IMR-90 (cell line): ENCODE measurements around the gene ADAM12. TPM values are rescaled to one million over a fixed set of nuclear protein-coding genes. Genes with fewer than 3 reads are reported as not detected.

Experiments
- ATAC-seq: fragments of 200-7000 bp; cut with Tn5 transposase; 2 replicates; pipeline ENCODE4 v1.9.1; 2020; ENCODE audit warnings: low read depth, mild to moderate bottlenecking, moderate library complexity
- BruUV-seq: library from RNA; stranded (reverse); fragments of 400-500 nt; replicated peaks from 2 replicates; lab custom pipeline; 2021; lab: Mats Ljungman, UMichigan
- CTCF ChIA-PET: fragments of 300-600 bp; formaldehyde crosslinking; extraction: SDS; loops from one replicate; lab custom pipeline; 2021; ENCODE audit warnings: antibody characterized with exemption; lab: Yijun Ruan, JAX
- POLR2A ChIA-PET: fragments of 300-600 bp; sonication (Branson Sonifier 250); formaldehyde crosslinking; loops from one replicate; lab custom pipeline; 2022; ENCODE audit warnings: antibody characterized with exemption; ENCODE audit not compliant: unreplicated experiment; lab: Charles Lee
- DNase-seq: peaks from one replicate; pipeline ENCODE4 v3.0.0; 2013
- H2AFZ ChIP-seq: replicated peaks from 2 replicates; pipeline ENCODE3; 2013; ENCODE audit warnings: low read length, mild to moderate bottlenecking; ENCODE audit not compliant: poor library complexity
- H2AK5ac ChIP-seq: 2 replicates; pipeline ENCODE4 v1.6.1; 2013; ENCODE audit warnings: low read depth, low read length, inconsistent platforms
- H2AK9ac ChIP-seq: replicated peaks from 2 replicates; pipeline ENCODE3; 2013; ENCODE audit warnings: mild to moderate bottlenecking, low read depth, low read length, moderate library complexity; ENCODE audit not compliant: poor library complexity
- H2BK120ac ChIP-seq: 2 replicates; pipeline ENCODE4 v1.6.1; 2013; ENCODE audit warnings: low read depth, low read length, inconsistent platforms
- H2BK15ac ChIP-seq: 3 replicates; pipeline ENCODE4 v1.6.1; 2013; ENCODE audit warnings: low read depth, low read length, inconsistent platforms
- H2BK20ac ChIP-seq: 2 replicates; pipeline ENCODE4 v1.6.1; 2013; ENCODE audit warnings: low read depth, mild to moderate bottlenecking, inconsistent platforms, low read length, moderate library complexity
- H2BK5ac ChIP-seq: 2 replicates; pipeline ENCODE4 v1.6.1; 2013; ENCODE audit warnings: mild to moderate bottlenecking, low read depth, low read length, inconsistent platforms; ENCODE audit not compliant: poor library complexity, severe bottlenecking
- H3K14ac ChIP-seq: replicated peaks from 2 replicates; pipeline ENCODE4 v1.6.1; 2013; ENCODE audit warnings: low read depth, low read length, inconsistent platforms
- H3K18ac ChIP-seq: 2 replicates; pipeline ENCODE4 v1.6.1; 2013; ENCODE audit warnings: low read depth, low read length, control low read depth
- H3K23ac ChIP-seq: 2 replicates; pipeline ENCODE4 v1.6.1; 2013; ENCODE audit warnings: low read depth, low read length, inconsistent platforms
- H3K27ac ChIP-seq: 2 replicates; pipeline ENCODE4 v1.5.1; 2013; ENCODE audit warnings: mild to moderate bottlenecking, control low read depth, low read length; ENCODE audit not compliant: insufficient read depth
- H3K27me3 ChIP-seq: 2 replicates; pipeline ENCODE4 v1.6.1; 2013; ENCODE audit warnings: low read length; ENCODE audit not compliant: control insufficient read depth, insufficient read depth
- H3K36me3 ChIP-seq: 2 replicates; pipeline ENCODE4 v1.6.1; 2013; ENCODE audit warnings: low read length, mixed read lengths; ENCODE audit not compliant: control insufficient read depth, insufficient read depth
- H3K4ac ChIP-seq: 2 replicates; pipeline ENCODE4 v1.6.1; 2013; ENCODE audit warnings: low read depth, low read length, inconsistent platforms
- H3K4me1 ChIP-seq: 2 replicates; pipeline ENCODE4 v1.6.1; 2013; ENCODE audit warnings: low read length, mixed read lengths; ENCODE audit not compliant: control insufficient read depth, insufficient read depth
- H3K4me2 ChIP-seq: 2 replicates; pipeline ENCODE4 v1.6.1; 2013; ENCODE audit warnings: low read depth, mild to moderate bottlenecking, control low read depth, low read length, moderate library complexity
- H3K4me3 ChIP-seq: 2 replicates; pipeline ENCODE4 v1.5.1; 2013; ENCODE audit warnings: low read depth, mild to moderate bottlenecking, control low read depth, low read length, moderate library complexity; ENCODE audit not compliant: insufficient read depth
- H3K56ac ChIP-seq: 2 replicates; pipeline ENCODE4 v1.6.1; 2013; ENCODE audit warnings: low read length, inconsistent platforms; ENCODE audit not compliant: insufficient read depth; ENCODE audit errors: extremely low read depth
- H3K79me1 ChIP-seq, 2 experiments: 2 replicates each; pipeline ENCODE4 v1.6.1; 2013; ENCODE audit warnings: low read length in 2 of 2, inconsistent platforms in 1 of 2, low read depth in 1 of 2
- H3K9ac ChIP-seq: 2 replicates; pipeline ENCODE4 v1.6.1; 2013; ENCODE audit warnings: low read depth, low read length, control low read depth
- H3K9me1 ChIP-seq: 2 replicates; pipeline ENCODE4 v1.6.1; 2013; ENCODE audit warnings: low read length, inconsistent platforms; ENCODE audit not compliant: insufficient read depth
- H3K9me3 ChIP-seq: 2 replicates; pipeline ENCODE4 v1.6.1; 2013; ENCODE audit warnings: low read length; ENCODE audit not compliant: control insufficient read depth, insufficient read depth
- H4K20me1 ChIP-seq: 2 replicates; pipeline ENCODE4 v1.6.1; 2013; ENCODE audit warnings: low read length, inconsistent platforms; ENCODE audit not compliant: insufficient read depth
- H4K5ac ChIP-seq: 2 replicates; pipeline ENCODE4 v1.6.1; 2013; ENCODE audit warnings: mild to moderate bottlenecking, low read depth, low read length, control low read depth
- H4K8ac ChIP-seq, 2 experiments: 2 replicates each; pipeline ENCODE4 v1.6.1; 2013; ENCODE audit warnings: low read depth in 2 of 2, low read length in 2 of 2, control low read depth in 1 of 2, inconsistent platforms in 1 of 2
- H4K91ac ChIP-seq: 2 replicates; pipeline ENCODE4 v1.6.1; 2013; ENCODE audit warnings: low read depth, low read length, inconsistent platforms; ENCODE audit not compliant: insufficient read depth
- CEBPB ChIP-seq: IDR thresholded peaks from 2 replicates; pipeline ENCODE4 v1.6.1; 2012; ENCODE audit warnings: low read depth, low read length, improper control_type of control experiment
- FOS ChIP-seq: fragments of 150-350 bp; IDR thresholded peaks from 2 replicates; pipeline ENCODE4 v1.6.1; 2016; ENCODE audit warnings: low read depth, low read length
- MAFK ChIP-seq: IDR thresholded peaks from 2 replicates; pipeline ENCODE4 v1.6.1; 2012; ENCODE audit warnings: low read depth, low read length, improper control_type of control experiment
- MAZ ChIP-seq: IDR thresholded peaks from 2 replicates; pipeline ENCODE4 v1.6.1; 2012; ENCODE audit warnings: low read depth, mild to moderate bottlenecking, low read length, improper control_type of control experiment, moderate library complexity, borderline replicate concordance
- MXI1 ChIP-seq: IDR thresholded peaks from 2 replicates; pipeline ENCODE4 v1.6.1; 2012; ENCODE audit warnings: low read depth, mild to moderate bottlenecking, low read length, moderate library complexity, borderline replicate concordance
- NFE2L2 ChIP-seq: fragments of 150-350 bp; IDR thresholded peaks from 2 replicates; pipeline ENCODE4 v1.6.1; 2016; ENCODE audit warnings: low read depth, mild to moderate bottlenecking, low read length
- RCOR1 ChIP-seq: IDR thresholded peaks from 2 replicates; pipeline ENCODE4 v1.6.1; 2012; ENCODE audit warnings: mild to moderate bottlenecking, low read length, improper control_type of control experiment; ENCODE audit not compliant: insufficient replicate concordance
- WGBS, 2 experiments: methylation state at CpG; one replicate each; pipeline versions ENCODE4 v1.1.5 to v1.1.7; 2013; ENCODE audit warnings: missing lambda C conversion rate in 2 of 2; ENCODE audit not compliant: insufficient read length in 1 of 2; ENCODE audit errors: extremely low coverage in 2 of 2; 5-methylcytosine and 5-hydroxymethylcytosine counted together
- dilution Hi-C: fragments of 300-500 bp; cut with HindIII; formaldehyde crosslinking; loops from one replicate; pipeline ENCODE4 v1.14.3; 2018; ENCODE audit warnings: low sequenced_read_pairs; ENCODE audit not compliant: unreplicated experiment
- in situ Hi-C: fragments of 300-500 bp; cut with MboI; formaldehyde crosslinking; loops from 3 replicates; pipeline ENCODE4 v1.14.3; 2019; ENCODE audit warnings: low sequenced_read_pairs, inconsistent platforms, mixed read lengths
- intact Hi-C: fragments of 100-400 bp; cut with micrococcal nuclease; formaldehyde crosslinking; loops from 2 replicates; pipeline ENCODE4 v1.10.0; 2022
- polyA plus RNA-seq, 3 experiments: library from polyadenylated mRNA; depleted of rRNA; stranded (reverse); fragments of >200 nt; gene quantifications; 2 replicates each; pipeline ENCODE4 v1.2.3, GENCODE V29; 2012; ENCODE audit warnings: low replicate concordance in 1 of 3
- total RNA-seq: library from RNA; depleted of rRNA; stranded (reverse); fragments of >200 nt; gene quantifications from 2 replicates; pipeline ENCODE4 v1.2.3, GENCODE V29; 2012
- TF ChIP-seq, protein P1 (sequence below): conservative IDR thresholded peaks from 2 replicates; pipeline ENCODE4 v1.5.1; 2012; ENCODE audit warnings: mild to moderate bottlenecking, low read depth, low read length, improper control_type of control experiment
- TF ChIP-seq, protein P2 (sequence below): fragments of 150-350 bp; IDR thresholded peaks from 2 replicates; pipeline ENCODE4 v1.6.1; 2016; ENCODE audit warnings: low read depth, mild to moderate bottlenecking, low read length, moderate library complexity, borderline replicate concordance

ADAM12 gene
- total and polyA plus RNA-seq, 2 of the 4 experiments (the other 2 are of a cell fraction): 9.6 to 10.2 TPM

DNA sequence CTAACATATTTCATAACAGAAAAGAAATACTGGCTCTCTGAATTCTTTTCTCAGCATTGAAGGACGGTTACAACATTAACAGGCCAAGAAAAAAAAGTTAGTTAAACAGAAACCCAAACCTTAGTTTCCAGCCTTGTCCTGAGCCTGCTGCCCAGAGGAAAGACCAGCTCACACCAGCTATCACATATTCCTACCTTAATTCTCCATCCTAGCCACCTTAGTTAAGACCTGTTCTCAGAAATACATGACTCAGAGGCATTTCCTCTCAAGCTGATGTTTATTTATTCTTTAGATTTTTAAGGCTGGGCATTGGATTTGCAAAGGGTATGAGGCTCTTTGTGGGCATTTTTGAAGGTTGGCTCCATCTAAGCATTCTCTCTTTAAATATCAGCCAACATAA, 34.3 kb upstream of the ADAM12 start:
- POLR2A ChIA-PET: no interaction called here
- H3K4me2 ChIP-seq: no peak overlapping the region

More for the DNA sequence above, 34.3 kb upstream of the ADAM12 start:
- H2BK5ac ChIP-seq: no peak overlapping the region
- H3K4me3 ChIP-seq: no peak overlapping the region
- H3K14ac ChIP-seq: no peak overlapping the region
- H4K5ac ChIP-seq: no peak overlapping the region
- H3K79me1 ChIP-seq: no peaks in the 10 kb centered on the region
- no peak overlapping the region for H4K91ac ChIP-seq
- no peak overlapping the region for H3K56ac ChIP-seq
- no peaks in the 10 kb centered on the region for H3K36me3 ChIP-seq
- intact Hi-C loops: no loop called here
- H3K27ac ChIP-seq: no peak overlapping the region
- no peaks in the 10 kb centered on the region for H3K9me1 ChIP-seq
- no peaks in the 10 kb centered on the region for H4K20me1 ChIP-seq
- no peak overlapping the region for H4K8ac ChIP-seq
- H2AFZ ChIP-seq: no peak overlapping the region
- H3K9me3 ChIP-seq: peaks cover 11% of the 10 kb centered on the region
- peak; percentile 13 for ATAC-seq
- in situ Hi-C loops: no loop called here
- H3K23ac ChIP-seq: no peak overlapping the region
- no peak overlapping the region for H2AK9ac ChIP-seq
- H2BK120ac ChIP-seq: no peak overlapping the region
- H2AK5ac ChIP-seq: no peak overlapping the region
- no peak overlapping the region for H2BK20ac ChIP-seq
- BruUV-seq: no TSS peak
- CTCF ChIA-PET: no interaction called here
- H2BK15ac ChIP-seq: 0 out of 3 replicates have a peak overlapping the region, but pooled peaks have one; percentile 6
- H3K18ac ChIP-seq: no peak overlapping the region
- TF ChIP-seq, protein P1, sequence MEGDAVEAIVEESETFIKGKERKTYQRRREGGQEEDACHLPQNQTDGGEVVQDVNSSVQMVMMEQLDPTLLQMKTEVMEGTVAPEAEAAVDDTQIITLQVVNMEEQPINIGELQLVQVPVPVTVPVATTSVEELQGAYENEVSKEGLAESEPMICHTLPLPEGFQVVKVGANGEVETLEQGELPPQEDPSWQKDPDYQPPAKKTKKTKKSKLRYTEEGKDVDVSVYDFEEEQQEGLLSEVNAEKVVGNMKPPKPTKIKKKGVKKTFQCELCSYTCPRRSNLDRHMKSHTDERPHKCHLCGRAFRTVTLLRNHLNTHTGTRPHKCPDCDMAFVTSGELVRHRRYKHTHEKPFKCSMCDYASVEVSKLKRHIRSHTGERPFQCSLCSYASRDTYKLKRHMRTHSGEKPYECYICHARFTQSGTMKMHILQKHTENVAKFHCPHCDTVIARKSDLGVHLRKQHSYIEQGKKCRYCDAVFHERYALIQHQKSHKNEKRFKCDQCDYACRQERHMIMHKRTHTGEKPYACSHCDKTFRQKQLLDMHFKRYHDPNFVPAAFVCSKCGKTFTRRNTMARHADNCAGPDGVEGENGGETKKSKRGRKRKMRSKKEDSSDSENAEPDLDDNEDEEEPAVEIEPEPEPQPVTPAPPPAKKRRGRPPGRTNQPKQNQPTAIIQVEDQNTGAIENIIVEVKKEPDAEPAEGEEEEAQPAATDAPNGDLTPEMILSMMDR: no peak
- no peak for TF ChIP-seq MAZ
- no peak for TF ChIP-seq MAFK
- TF ChIP-seq MXI1: no peak
- TF ChIP-seq, protein P2, sequence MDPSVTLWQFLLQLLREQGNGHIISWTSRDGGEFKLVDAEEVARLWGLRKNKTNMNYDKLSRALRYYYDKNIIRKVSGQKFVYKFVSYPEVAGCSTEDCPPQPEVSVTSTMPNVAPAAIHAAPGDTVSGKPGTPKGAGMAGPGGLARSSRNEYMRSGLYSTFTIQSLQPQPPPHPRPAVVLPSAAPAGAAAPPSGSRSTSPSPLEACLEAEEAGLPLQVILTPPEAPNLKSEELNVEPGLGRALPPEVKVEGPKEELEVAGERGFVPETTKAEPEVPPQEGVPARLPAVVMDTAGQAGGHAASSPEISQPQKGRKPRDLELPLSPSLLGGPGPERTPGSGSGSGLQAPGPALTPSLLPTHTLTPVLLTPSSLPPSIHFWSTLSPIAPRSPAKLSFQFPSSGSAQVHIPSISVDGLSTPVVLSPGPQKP: no peak
- TF ChIP-seq CEBPB: no peak
- no peak for TF ChIP-seq RCOR1
- TF ChIP-seq FOS: no peak
- no peak for TF ChIP-seq NFE2L2
- peak; percentile 10 for DNase-seq
- H3K9ac ChIP-seq: no peak overlapping the region
- dilution Hi-C loops: no loop called here
- H3K27me3 ChIP-seq: no peaks in the 10 kb centered on the region; the same call in 1 of the 2 replicates
- peaks cover 2% of the 10 kb centered on the region; the same call in 1 of the 2 replicates for H3K4me1 ChIP-seq
- no CpG with 5 or more reads among the region's 1 CpG for WGBS, 2 experiments
- H3K4ac ChIP-seq: no peak overlapping the region
